H1 (cell line): Measurements from ENCODE around the gene SNORC. TPM values are rescaled to one million over a fixed set of nuclear protein-coding genes. Genes with fewer than 3 reads are reported as not detected.

ENCODE experiments used
- GTF2F1 ChIP-seq: IDR thresholded peaks from 2 replicates; pipeline ENCODE4 v1.6.1; 2012; ENCODE audit warnings: low read depth, low read length, improper control_type of control experiment, borderline replicate concordance
- polyA plus RNA-seq, 7 experiments: library from polyadenylated mRNA; depleted of rRNA in 3 of 7; stranded (reverse) in 5 of 7; unstranded in 2 of 7; fragments of >200 nt in 5 of 7; fragments of 200-250 nt in 2 of 7; gene quantifications; 1 replicate in 5 of 7; 2 replicates in 1 of 7; 4 replicates in 1 of 7; pipeline versions ENCODE4 v1.2.1 to v1.2.3, GENCODE V29; 2011 to 2013; ENCODE audit warnings: missing spikeins in 2 of 7, mixed read lengths in 2 of 7
- total RNA-seq: library from RNA; stranded (reverse); fragmentation: NEBNext Ultra II Directional; extraction: Animal tissue kit (Norgen Biotek cat#: 25700); gene quantifications from 2 replicates; pipeline ENCODE4 v1.2.1, GENCODE V29; 2021

The SNORC gene
- total and polyA plus RNA-seq, 2 of the 8 experiments (the other 6 are each of a cell fraction or from before 2014, with no cell fraction given): 1.6 to 1.8 TPM

DNA sequence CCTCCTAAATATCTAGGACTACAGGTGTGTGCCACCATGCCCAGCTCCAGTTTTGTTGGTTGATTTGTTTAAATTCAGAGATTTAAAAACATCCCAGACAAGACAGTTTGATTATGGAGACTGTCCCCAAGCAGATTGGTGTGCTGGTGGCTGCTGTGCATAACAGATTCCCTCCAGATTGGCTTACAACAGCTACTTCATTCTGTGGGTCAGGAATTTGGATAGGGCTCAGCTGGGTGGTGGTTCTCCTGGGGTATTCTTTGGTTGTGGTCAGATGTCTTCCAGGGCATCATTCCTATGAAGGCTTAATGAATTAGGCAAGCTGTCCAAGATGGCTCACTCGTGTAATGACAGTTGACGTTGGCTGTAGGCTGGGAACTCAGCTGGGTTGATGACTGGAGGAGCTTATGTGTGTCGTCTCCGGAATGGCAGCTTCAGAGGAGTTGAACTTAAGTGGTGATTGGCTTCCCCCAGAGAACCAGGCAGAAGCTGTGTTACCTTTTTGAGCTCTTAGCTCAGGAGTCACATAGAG, 10.6 kb upstream of the SNORC start (continued):
- no peak for TF ChIP-seq GTF2F1
- TF ChIP-seq, all 59 proteins: peak for 0
